ENCODE data around the gene CYB5A.

The CYB5A gene

GRCh38 chr18:74217476-74218143, 74.2 kb downstream of the CYB5A start:
- DNase-seq (ENCODE audit: low read depth) = no peak
- no peak for TF ChIP-seq CTCF (conservative IDR thresholded peaks at IDR 0.05; ENCODE audit: low read depth, low read length)

GRCh38 chr18:74216661-74217110, 75.1 kb downstream of the CYB5A start:
- no peak for TF ChIP-seq CTCF (conservative IDR thresholded peaks at IDR 0.05; ENCODE audit: low read depth, low read length)
- DNase-seq (ENCODE audit: low read depth) = no peak
- H3K4me3 ChIP-seq (ENCODE audit: low read length) = no peak overlapping the region

More at GRCh38 chr18:74217476-74218143, 74.2 kb downstream of the CYB5A start:
- no peak overlapping the region for H3K4me3 ChIP-seq (ENCODE audit: low read length)

GRCh38 chr18:74215863-74216262, 75.9 kb downstream of the CYB5A start:
- no peak for DNase-seq (ENCODE audit: low read depth)
- no peak for TF ChIP-seq CTCF (conservative IDR thresholded peaks at IDR 0.05; ENCODE audit: low read depth, low read length)
- no peak overlapping the region for H3K4me3 ChIP-seq (ENCODE audit: low read length)

- DNase-seq (ENCODE audit: low read depth) = no peak
- H3K4me3 ChIP-seq (ENCODE audit: low read length) = no peak overlapping the region
- TF ChIP-seq CTCF (conservative IDR thresholded peaks at IDR 0.05; ENCODE audit: low read depth, low read length) = no peak
Measured at GRCh38 chr18:74213429-74213828, 78.3 kb downstream of the CYB5A start.

- no peak for DNase-seq (ENCODE audit: low read depth)
- no peak overlapping the region for H3K4me3 ChIP-seq (ENCODE audit: low read length)
- TF ChIP-seq CTCF (conservative IDR thresholded peaks at IDR 0.05; ENCODE audit: low read depth, low read length) = no peak
Measured at GRCh38 chr18:74204526-74205152, 87.1 kb downstream of the CYB5A start.

- no peak for DNase-seq (ENCODE audit: low read depth)
- no peak for TF ChIP-seq CTCF (conservative IDR thresholded peaks at IDR 0.05; ENCODE audit: low read depth, low read length)
- H3K4me3 ChIP-seq (ENCODE audit: low read length) = no peak overlapping the region
Measured at GRCh38 chr18:74203811-74204210, 88.0 kb downstream of the CYB5A start.
